GM19099 (cell line): ENCODE data around the gene PHOX2A.

Source experiments
- POLR2A ChIP-seq: IDR thresholded peaks from 3 replicates; pipeline ENCODE4 v1.6.1; 2011; ENCODE audit warnings: low read depth; ENCODE audit not compliant: insufficient read length; ENCODE audit errors: extremely low read depth

Gene PHOX2A

GRCh38 chr11:72189455-72190250 lies 54.3 kb downstream of the PHOX2A start:
- TF ChIP-seq POLR2A: no peak
